ENCODE data around the gene PROK1. TPM values are rescaled to one million over a fixed set of nuclear protein-coding genes. Genes with fewer than 3 reads are reported as not detected.
A peak's percentile ranks its signal among the peaks of the same experiment; 100 is the strongest.

Gene PROK1
- total and polyA plus RNA-seq, 9 donors: not detected

- Histone ChIP-seq H3K9me3 (replicated peaks; ENCODE audit: control insufficient read depth, low read depth, low read length) (no peaks in the 10 kb centered on the region), H3K4me3 (ENCODE audit: low read length) (no peak overlapping the region), H3K36me3 (ENCODE audit: control insufficient read depth, insufficient read depth, low read length) (no peaks in the 10 kb centered on the region), H3K4me1 (ENCODE audit: control insufficient read depth, insufficient read depth, low read length) (no peaks in the 10 kb centered on the region), H3K27ac (ENCODE audit: low read length) (no peak overlapping the region), H3K27me3 (ENCODE audit: control insufficient read depth, insufficient read depth, low read length) (no peaks in the 10 kb centered on the region)
- peak; percentile 67 for DNase-seq
- 11% methylated on average over 6 of the region's 8 CpGs for WGBS (ENCODE audit: insufficient coverage)
Observed at GRCh38 chr1:110495926-110496600, 45.1 kb downstream of the PROK1 start.

GRCh38 chr1:110498270-110498669, 47.3 kb downstream of the PROK1 start:
- Histone ChIP-seq H3K27ac (ENCODE audit: low read length) (no peak overlapping the region), H3K4me3 (ENCODE audit: low read length) (no peak overlapping the region), H3K4me1 (ENCODE audit: control insufficient read depth, insufficient read depth, low read length) (no peaks in the 10 kb centered on the region), H3K9me3 (replicated peaks; ENCODE audit: control insufficient read depth, low read depth, low read length) (no peaks in the 10 kb centered on the region), H3K36me3 (ENCODE audit: control insufficient read depth, insufficient read depth, low read length) (no peaks in the 10 kb centered on the region), H3K27me3 (ENCODE audit: control insufficient read depth, insufficient read depth, low read length) (peaks cover 2% of the 10 kb centered on the region)
- no peak for DNase-seq
- WGBS (ENCODE audit: insufficient coverage): 19% methylated on average over 3 of the region's 6 CpGs

GRCh38 chr1:110501488-110502132, 50.7 kb downstream of the PROK1 start:
- no peaks in the 10 kb centered on the region for H3K4me1 ChIP-seq (ENCODE audit: control insufficient read depth, insufficient read depth, low read length)
- H3K27ac ChIP-seq (ENCODE audit: low read length): no peak overlapping the region
- H3K27me3 ChIP-seq (ENCODE audit: control insufficient read depth, insufficient read depth, low read length): peaks cover 2% of the 10 kb centered on the region
- WGBS (ENCODE audit: insufficient coverage): 58% methylated on average over 5 of the region's 6 CpGs
- H3K9me3 ChIP-seq (replicated peaks; ENCODE audit: control insufficient read depth, low read depth, low read length): no peaks in the 10 kb centered on the region
- DNase-seq: no peak
- no peaks in the 10 kb centered on the region for H3K36me3 ChIP-seq (ENCODE audit: control insufficient read depth, insufficient read depth, low read length)
- H3K4me3 ChIP-seq (ENCODE audit: low read length): no peak overlapping the region

DNA sequence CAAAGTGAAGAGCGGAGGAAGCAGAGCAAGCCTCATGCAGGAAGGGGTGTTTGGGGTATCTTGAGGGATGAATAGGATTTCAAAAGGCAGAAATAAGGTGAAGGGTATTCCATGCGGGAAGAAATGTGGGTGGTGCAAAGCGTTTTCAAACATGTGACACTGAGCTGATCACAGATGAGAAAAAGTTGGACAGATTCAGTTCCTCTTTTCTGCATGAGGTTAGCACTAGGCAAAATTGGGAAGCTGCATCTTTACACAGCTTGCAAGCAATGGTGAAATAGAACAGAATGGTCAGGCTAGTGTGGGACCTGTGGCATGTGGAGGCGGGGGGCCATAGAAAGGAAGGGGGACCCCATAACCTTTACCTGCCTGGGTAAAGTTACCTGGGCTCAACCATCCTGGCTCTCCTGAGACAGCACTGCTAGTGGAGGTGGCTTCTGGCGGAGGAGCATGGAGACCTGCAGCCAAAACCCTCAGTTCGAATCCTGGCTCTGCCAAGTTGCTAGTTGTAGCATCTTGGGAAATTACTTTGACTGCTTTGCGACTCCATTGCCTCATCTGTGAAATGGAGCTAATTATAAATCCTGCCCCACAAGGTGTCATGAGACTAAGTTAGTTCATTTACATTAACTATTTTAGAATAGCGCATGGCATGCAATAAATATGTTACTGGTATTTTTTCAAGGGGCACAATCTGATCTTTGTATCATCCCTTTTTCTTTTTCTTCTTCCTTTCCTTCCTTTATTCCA, 51.6 kb downstream of the PROK1 start:
- Histone ChIP-seq H3K4me1 (ENCODE audit: control insufficient read depth, insufficient read depth, low read length) (no peaks in the 10 kb centered on the region), H3K36me3 (ENCODE audit: control insufficient read depth, insufficient read depth, low read length) (no peaks in the 10 kb centered on the region), H3K9me3 (replicated peaks; ENCODE audit: control insufficient read depth, low read depth, low read length) (no peaks in the 10 kb centered on the region), H3K4me3 (ENCODE audit: low read length) (no peak overlapping the region), H3K27ac (ENCODE audit: low read length) (no peak overlapping the region), H3K27me3 (ENCODE audit: control insufficient read depth, insufficient read depth, low read length) (peaks cover 2% of the 10 kb centered on the region)
- WGBS (ENCODE audit: insufficient coverage): 70% methylated on average over 6 of the region's 8 CpGs
- peak; percentile 50 for DNase-seq

DNA sequence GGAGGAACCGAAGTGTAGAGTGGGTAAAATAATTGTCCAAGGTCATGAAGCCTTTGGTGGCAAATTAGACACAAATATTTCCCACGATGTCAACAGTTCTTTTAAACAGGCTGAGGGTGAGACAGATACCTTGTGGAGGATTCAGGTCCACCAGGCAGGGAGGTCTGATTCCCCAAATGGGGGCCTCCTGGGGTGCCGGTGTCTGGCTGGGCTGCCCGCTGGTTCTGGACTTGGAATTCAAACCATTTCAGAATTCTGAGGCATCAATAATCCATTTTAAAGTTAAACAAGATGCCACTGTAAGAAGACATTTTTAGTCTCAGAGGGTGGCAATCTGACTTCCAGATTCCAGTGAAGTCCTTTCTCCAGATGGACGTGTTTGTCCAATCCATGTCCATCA, 52.5 kb downstream of the PROK1 start:
- H3K4me3 ChIP-seq (ENCODE audit: low read length): no peak overlapping the region
- peaks cover 2% of the 10 kb centered on the region for H3K27me3 ChIP-seq (ENCODE audit: control insufficient read depth, insufficient read depth, low read length)
- no peaks in the 10 kb centered on the region for H3K9me3 ChIP-seq (replicated peaks; ENCODE audit: control insufficient read depth, low read depth, low read length)
- H3K36me3 ChIP-seq (ENCODE audit: control insufficient read depth, insufficient read depth, low read length): no peaks in the 10 kb centered on the region
- H3K27ac ChIP-seq (ENCODE audit: low read length): no peak overlapping the region
- H3K4me1 ChIP-seq (ENCODE audit: control insufficient read depth, insufficient read depth, low read length): peaks cover 8% of the 10 kb centered on the region
- DNase-seq: no peak
- 80% methylated on average over 1 of the region's 5 CpGs for WGBS (ENCODE audit: insufficient coverage)

DNA sequence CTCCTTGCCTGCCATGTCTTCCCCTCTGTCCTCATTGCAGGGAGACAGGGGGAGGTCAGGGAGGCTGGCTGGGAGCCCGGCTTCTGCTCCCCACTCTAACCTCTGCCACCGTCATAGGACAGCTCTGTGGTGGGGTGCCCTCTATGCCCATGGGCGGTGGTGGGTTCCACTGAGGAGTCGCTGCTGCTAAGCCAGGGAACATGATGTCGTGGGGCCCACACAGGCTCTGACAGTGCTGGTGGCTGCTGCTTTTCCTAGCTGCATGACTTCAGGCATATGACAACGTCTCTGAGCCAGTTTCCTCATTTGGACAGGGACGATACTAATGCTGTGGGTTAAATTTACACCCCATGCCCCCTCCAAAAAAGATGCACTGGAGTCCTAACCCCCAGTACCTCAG, 53.3 kb downstream of the PROK1 start:
- Histone ChIP-seq H3K4me1 (ENCODE audit: control insufficient read depth, insufficient read depth, low read length) (peaks cover 10% of the 10 kb centered on the region), H3K9me3 (replicated peaks; ENCODE audit: control insufficient read depth, low read depth, low read length) (no peaks in the 10 kb centered on the region), H3K36me3 (ENCODE audit: control insufficient read depth, insufficient read depth, low read length) (no peaks in the 10 kb centered on the region), H3K27ac (ENCODE audit: low read length) (no peak overlapping the region), H3K27me3 (ENCODE audit: control insufficient read depth, insufficient read depth, low read length) (peaks cover 2% of the 10 kb centered on the region), H3K4me3 (ENCODE audit: low read length) (no peak overlapping the region)
- DNase-seq: no peak
- 63% methylated on average over 6 of the region's 7 CpGs for WGBS (ENCODE audit: insufficient coverage)

GRCh38 chr1:110505596-110505995, 54.6 kb downstream of the PROK1 start:
- DNase-seq: no peak
- H3K36me3 ChIP-seq (ENCODE audit: control insufficient read depth, insufficient read depth, low read length): no peaks in the 10 kb centered on the region
- no peaks in the 10 kb centered on the region for H3K9me3 ChIP-seq (replicated peaks; ENCODE audit: control insufficient read depth, low read depth, low read length)
- H3K4me3 ChIP-seq (ENCODE audit: low read length): no peak overlapping the region
- no peak overlapping the region for H3K27ac ChIP-seq (ENCODE audit: low read length)
- H3K4me1 ChIP-seq (ENCODE audit: control insufficient read depth, insufficient read depth, low read length): peaks cover 10% of the 10 kb centered on the region
- WGBS (ENCODE audit: insufficient coverage): 46% methylated on average over 3 of the region's 3 CpGs
- H3K27me3 ChIP-seq (ENCODE audit: control insufficient read depth, insufficient read depth, low read length): peaks cover 2% of the 10 kb centered on the region

DNA sequence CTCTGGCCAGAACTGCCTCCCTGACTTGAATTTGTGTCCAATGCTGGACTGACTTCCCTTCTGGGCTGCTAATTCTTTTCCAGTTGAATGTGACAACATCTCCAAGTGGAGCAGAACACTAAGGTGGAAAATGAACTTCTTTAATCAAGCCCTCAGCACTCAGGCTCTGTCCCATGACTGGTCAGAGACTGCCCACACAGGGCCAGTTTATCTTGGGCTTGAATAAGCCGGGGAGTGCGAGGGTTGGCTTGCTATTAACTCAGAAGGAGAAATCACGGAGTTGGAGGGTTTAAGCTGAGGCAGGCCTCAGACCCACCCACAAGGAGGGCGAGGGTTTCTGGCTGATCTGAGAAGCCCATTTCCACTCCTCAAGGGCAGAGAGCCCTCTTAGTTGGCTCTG, 55.6 kb downstream of the PROK1 start:
- no peaks in the 10 kb centered on the region for H3K36me3 ChIP-seq (ENCODE audit: control insufficient read depth, insufficient read depth, low read length)
- H3K4me1 ChIP-seq (ENCODE audit: control insufficient read depth, insufficient read depth, low read length): peaks cover 10% of the 10 kb centered on the region
- no peak for DNase-seq
- no peak overlapping the region for H3K4me3 ChIP-seq (ENCODE audit: low read length)
- H3K27me3 ChIP-seq (ENCODE audit: control insufficient read depth, insufficient read depth, low read length): no peaks in the 10 kb centered on the region
- no peak overlapping the region for H3K27ac ChIP-seq (ENCODE audit: low read length)
- WGBS (ENCODE audit: insufficient coverage): 62% methylated on average over 3 of the region's 4 CpGs
- no peaks in the 10 kb centered on the region for H3K9me3 ChIP-seq (replicated peaks; ENCODE audit: control insufficient read depth, low read depth, low read length)
